Spinal cord (tissue), 10 donors: ENCODE data around the gene SLC25A29. TPM values are rescaled to one million over a fixed set of nuclear protein-coding genes. Genes with fewer than 3 reads are reported as not detected.
A peak's percentile ranks its signal among the peaks of the same experiment; 100 is the strongest.

ENCODE experiments used
- DNase-seq, 6 donors: peaks; one replicate each; pipeline versions ENCODE4 v3.0.0 to v3.0.0-alpha.2; 2013 to 2015; ENCODE audit warnings: low spot score in 6 of 6, low read depth in 4 of 6
- H3K27ac ChIP-seq: one replicate; pipeline ENCODE4 v1.5.1; 2013; ENCODE audit warnings: low read depth, low read length, control low read depth
- H3K27me3 ChIP-seq: one replicate; pipeline ENCODE4 v1.6.1; 2013; ENCODE audit warnings: low read length; ENCODE audit not compliant: control insufficient read depth, insufficient read depth
- H3K36me3 ChIP-seq: one replicate; pipeline ENCODE4 v1.6.1; 2013; ENCODE audit warnings: low read length; ENCODE audit not compliant: control insufficient read depth, insufficient read depth
- H3K4me1 ChIP-seq: one replicate; pipeline ENCODE4 v1.6.1; 2013; ENCODE audit warnings: low read length; ENCODE audit not compliant: control insufficient read depth, insufficient read depth
- H3K4me3 ChIP-seq: one replicate; pipeline ENCODE4 v1.5.1; 2013; ENCODE audit warnings: low read depth, low read length, control low read depth
- H3K9me3 ChIP-seq: one replicate; pipeline ENCODE4 v1.6.1; 2013; ENCODE audit warnings: low read length; ENCODE audit not compliant: control insufficient read depth, insufficient read depth
- whole genome bisulfite sequencing: methylation state at CpG from one replicate; pipeline ENCODE4 v1.1.5; 2013; ENCODE audit warnings: missing lambda C conversion rate; ENCODE audit not compliant: insufficient coverage; 5-methylcytosine and 5-hydroxymethylcytosine counted together
- polyA plus RNA-seq, 2 donors: library from polyadenylated mRNA; unstranded; fragments of 120-200 nt; gene quantifications; one replicate each; pipeline ENCODE4 v1.2.1, GENCODE V29; 2013; ENCODE audit not compliant: insufficient read length in 2 of 2
- total RNA-seq, 2 donors: library from RNA; depleted of rRNA in 1 of 2; stranded (reverse); fragments of 120-200 nt in 1 of 2; fragments of >200 nt in 1 of 2; gene quantifications; one replicate each; pipeline versions ENCODE4 v1.2.3 to v1.2.4, GENCODE V29; 2013 to 2014
- donor health status: healthy.

SLC25A29 gene
- total and polyA plus RNA-seq, 4 donors = 26.2 to 131 (median 68.4) TPM

- 71% methylated on average over 17 of the region's 17 CpGs for WGBS
- Histone ChIP-seq H3K4me1 (no peaks in the 10 kb centered on the region), H3K4me3 (no peak overlapping the region), H3K36me3 (peaks cover 9% of the 10 kb centered on the region), H3K9me3 (no peaks in the 10 kb centered on the region), H3K27me3 (no peaks in the 10 kb centered on the region), H3K27ac (no peak overlapping the region)
- no peak for DNase-seq
Observed at GRCh38 chr14:100325231-100325632, 19.0 kb upstream of the SLC25A29 start.

GRCh38 chr14:100323942-100324307, 17.7 kb upstream of the SLC25A29 start:
- WGBS = 86% methylated on average over 8 of the region's 8 CpGs

GRCh38 chr14:100323121-100323941, 17.1 kb upstream of the SLC25A29 start, which contains the start of gene SLC25A47:
Gene SLC25A47 (plus strand): TSS chr14:100323339. CDS start chr14:100323415, 76 bp downstream.
- WGBS = 85% methylated on average over 16 of the region's 16 CpGs
- no peak for DNase-seq

More at GRCh38 chr14:100323942-100324307, 17.7 kb upstream of the SLC25A29 start:
- H3K27ac ChIP-seq = no peak overlapping the region
- H3K4me1 ChIP-seq = no peaks in the 10 kb centered on the region
- peaks cover 1% of the 10 kb centered on the region for H3K36me3 ChIP-seq
- no peak for DNase-seq
- no peaks in the 10 kb centered on the region for H3K9me3 ChIP-seq
- no peaks in the 10 kb centered on the region for H3K27me3 ChIP-seq
- H3K4me3 ChIP-seq = no peak overlapping the region

GRCh38 chr14:100322138-100322957, 16.1 kb upstream of the SLC25A29 start:
- Histone ChIP-seq H3K27me3 (no peaks in the 10 kb centered on the region), H3K36me3 (no peaks in the 10 kb centered on the region), H3K27ac (no peak overlapping the region), H3K9me3 (no peaks in the 10 kb centered on the region), H3K4me1 (peaks cover 9% of the 10 kb centered on the region), H3K4me3 (no peak overlapping the region)
- DNase-seq = no peak
- 84% methylated on average over 13 of the region's 15 CpGs for WGBS

More at GRCh38 chr14:100323121-100323941, 17.1 kb upstream of the SLC25A29 start, which contains the start of gene SLC25A47:
- Histone ChIP-seq H3K27me3 (no peaks in the 10 kb centered on the region), H3K36me3 (no peaks in the 10 kb centered on the region), H3K4me1 (peaks cover 2% of the 10 kb centered on the region), H3K9me3 (no peaks in the 10 kb centered on the region), H3K4me3 (no peak within 1 kb of the TSS), H3K27ac (no peak within 1 kb of the TSS)

- DNase-seq = no peak
- Histone ChIP-seq H3K27me3 (no peaks in the 10 kb centered on the region), H3K9me3 (no peaks in the 10 kb centered on the region), H3K36me3 (no peaks in the 10 kb centered on the region), H3K27ac (no peak overlapping the region), H3K4me1 (peaks cover 9% of the 10 kb centered on the region), H3K4me3 (no peak overlapping the region)
- 81% methylated on average over 9 of the region's 9 CpGs for WGBS
Observed at GRCh38 chr14:100321473-100322137, 15.4 kb upstream of the SLC25A29 start.

GRCh38 chr14:100320157-100320856, 14.1 kb upstream of the SLC25A29 start:
- Histone ChIP-seq H3K27ac (no peak overlapping the region), H3K27me3 (no peaks in the 10 kb centered on the region), H3K4me1 (peaks cover 9% of the 10 kb centered on the region), H3K4me3 (no peak overlapping the region), H3K9me3 (no peaks in the 10 kb centered on the region), H3K36me3 (no peaks in the 10 kb centered on the region)
- DNase-seq = no peak
- WGBS = 94% methylated on average over 11 of the region's 12 CpGs

GRCh38 chr14:100317912-100318808, 11.9 kb upstream of the SLC25A29 start:
- Histone ChIP-seq H3K27ac (no peak overlapping the region), H3K36me3 (no peaks in the 10 kb centered on the region), H3K4me3 (peak overlapping the region; percentile 21), H3K27me3 (no peaks in the 10 kb centered on the region), H3K9me3 (no peaks in the 10 kb centered on the region), H3K4me1 (peaks cover 9% of the 10 kb centered on the region)
- DNase-seq = peak in 2 of 6 donors; percentile 18 to 60
- 29% methylated on average over 34 of the region's 40 CpGs for WGBS

- H3K27ac ChIP-seq = no peak overlapping the region
- no peaks in the 10 kb centered on the region for H3K9me3 ChIP-seq
- no peaks in the 10 kb centered on the region for H3K36me3 ChIP-seq
- no peak overlapping the region for H3K4me3 ChIP-seq
- no peak for DNase-seq
- 88% methylated on average over 4 of the region's 6 CpGs for WGBS
- peaks cover 3% of the 10 kb centered on the region for H3K27me3 ChIP-seq
- H3K4me1 ChIP-seq = peaks cover 13% of the 10 kb centered on the region
Observed at GRCh38 chr14:100317389-100317788, 11.1 kb upstream of the SLC25A29 start.
